ENCODE data around the gene LRRC8E.

Gene LRRC8E

DNA sequence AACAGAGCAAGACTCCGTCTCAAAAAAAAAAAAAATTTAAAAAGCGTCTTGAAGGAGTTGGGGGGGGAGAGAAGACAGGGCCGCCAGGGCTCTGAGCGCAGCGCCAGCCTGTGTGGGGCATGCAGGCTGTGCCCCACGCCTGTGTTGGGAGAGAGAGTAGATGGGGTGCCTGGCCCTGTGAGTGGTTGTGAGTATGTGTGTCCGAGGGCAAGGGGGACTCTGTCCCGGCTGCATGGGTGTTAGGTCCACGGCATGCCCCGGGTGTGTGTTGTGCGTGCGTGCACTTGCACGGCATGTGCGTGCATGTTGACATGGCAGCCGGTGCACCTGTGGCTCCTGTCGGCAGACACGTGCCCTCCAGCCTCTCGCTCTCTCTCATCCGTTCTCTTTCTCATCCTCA is 18.8 kb downstream of the LRRC8E start:
- no peak overlapping the region for H2AFZ ChIP-seq (ENCODE audit: low read depth, low read length)
- H3K9me3 ChIP-seq (ENCODE audit: low read length), result no peaks in the 10 kb centered on the region
- no peak overlapping the region for H3K4me3 ChIP-seq (ENCODE audit: low read length)
- H3K27me3 ChIP-seq (ENCODE audit: insufficient read depth, low read length), result no peaks in the 10 kb centered on the region
- peaks cover 20% of the 10 kb centered on the region for H3K4me1 ChIP-seq (ENCODE audit: insufficient read depth, low read length)
- H3K36me3 ChIP-seq (ENCODE audit: insufficient read depth, low read length), result peaks cover 29% of the 10 kb centered on the region

DNA sequence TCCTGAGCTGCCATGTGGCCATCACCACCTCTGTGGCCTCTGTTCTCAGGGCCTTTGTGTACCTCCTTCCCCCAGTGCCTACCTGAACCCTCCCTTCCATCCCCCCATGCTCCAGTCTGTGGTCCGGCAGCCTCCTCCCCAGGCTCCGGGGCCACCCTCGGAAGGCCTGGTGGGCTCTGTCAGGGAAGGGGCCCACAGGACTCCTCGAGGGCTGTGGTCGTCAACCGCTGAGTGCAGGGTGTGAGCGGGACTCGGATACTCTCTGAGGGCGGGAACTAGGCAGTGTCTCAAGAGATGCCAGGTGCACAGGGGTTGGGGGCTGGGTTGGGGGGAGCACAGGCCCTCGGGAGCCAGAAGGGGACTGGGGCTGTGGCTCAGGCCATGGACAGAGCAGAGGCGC is 19.2 kb downstream of the LRRC8E start:
- peaks cover 32% of the 10 kb centered on the region for H3K36me3 ChIP-seq (ENCODE audit: insufficient read depth, low read length)
- no peak overlapping the region for H2AFZ ChIP-seq (ENCODE audit: low read depth, low read length)
- no peaks in the 10 kb centered on the region for H3K27me3 ChIP-seq (ENCODE audit: insufficient read depth, low read length)
- peaks cover 20% of the 10 kb centered on the region for H3K4me1 ChIP-seq (ENCODE audit: insufficient read depth, low read length)
- H3K9me3 ChIP-seq (ENCODE audit: low read length), result no peaks in the 10 kb centered on the region
- no peak overlapping the region for H3K4me3 ChIP-seq (ENCODE audit: low read length)

DNA sequence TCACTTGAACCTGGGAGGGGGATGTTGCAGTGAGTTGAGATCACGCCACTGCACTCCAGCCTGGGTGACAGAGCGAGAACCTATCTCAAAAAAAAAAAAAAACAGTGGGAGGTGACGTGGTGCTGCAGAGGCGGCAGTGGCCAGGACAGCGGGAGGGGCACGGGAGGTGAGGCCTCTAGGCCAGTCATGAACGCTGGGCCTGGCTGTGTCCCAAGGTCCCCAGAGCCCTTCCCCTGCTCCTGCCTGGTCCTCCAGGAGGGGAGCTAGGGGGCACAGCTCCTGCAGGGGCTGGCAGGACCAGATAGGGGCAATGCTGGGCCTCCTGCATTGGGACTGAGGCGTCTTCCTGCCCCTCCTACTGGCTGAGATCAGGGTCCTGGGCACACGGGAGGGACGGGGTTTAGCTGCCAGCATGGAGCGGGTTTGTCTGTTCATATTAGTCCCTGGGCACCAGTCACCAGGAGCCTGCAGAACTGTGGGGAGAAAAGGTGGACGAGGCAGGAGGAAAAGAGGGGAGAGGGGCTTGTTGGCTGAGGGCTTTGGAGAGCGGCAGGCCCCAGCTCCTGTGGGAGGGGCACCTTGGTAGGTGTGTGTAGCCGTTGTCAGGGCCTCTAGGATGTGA is 19.9 kb downstream of the LRRC8E start:
- Histone ChIP-seq H3K27me3 (ENCODE audit: insufficient read depth, low read length) (no peaks in the 10 kb centered on the region), H3K9me3 (ENCODE audit: low read length) (no peaks in the 10 kb centered on the region), H3K4me3 (ENCODE audit: low read length) (no peak overlapping the region), H3K36me3 (ENCODE audit: insufficient read depth, low read length) (peaks cover 35% of the 10 kb centered on the region), H2AFZ (ENCODE audit: low read depth, low read length) (no peak overlapping the region), H3K4me1 (ENCODE audit: insufficient read depth, low read length) (peaks cover 14% of the 10 kb centered on the region)

DNA sequence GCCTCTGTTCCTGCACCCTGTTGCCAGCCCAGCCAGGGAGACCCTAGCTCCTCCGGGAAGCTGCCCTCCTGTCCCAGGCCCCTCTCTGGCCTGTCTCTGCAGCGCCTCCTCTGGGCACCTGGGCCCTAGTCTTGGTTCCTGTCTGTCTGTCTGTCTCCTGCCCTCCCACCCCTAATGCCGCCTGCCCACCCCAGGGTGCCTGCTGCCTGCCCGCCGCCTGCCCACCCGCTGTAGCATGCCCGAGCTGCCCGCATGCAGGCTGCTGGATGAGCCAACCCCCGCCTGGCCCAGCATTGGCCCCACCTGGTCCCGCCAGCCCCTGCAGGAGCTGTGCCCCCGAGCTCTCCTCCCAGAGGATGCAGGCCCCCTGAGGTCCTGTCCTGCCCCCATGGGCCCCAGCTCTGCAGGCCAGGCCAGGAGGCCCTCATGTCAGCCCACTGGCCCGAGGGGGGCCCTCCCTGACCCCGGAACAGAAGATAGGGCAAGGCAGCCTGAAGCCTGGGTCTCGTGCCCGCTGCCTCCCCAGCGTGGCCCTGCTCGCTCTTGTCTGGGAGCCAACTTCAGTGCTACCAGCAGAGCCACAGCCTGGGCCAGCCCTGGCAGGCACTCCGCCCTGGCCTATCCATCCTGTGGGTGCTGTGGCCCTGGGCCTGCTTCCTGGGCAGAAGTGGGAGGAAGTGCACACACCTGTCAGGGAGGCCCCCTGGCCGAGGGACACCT is 20.6 kb downstream of the LRRC8E start:
- H3K4me3 ChIP-seq (ENCODE audit: low read length), result no peak overlapping the region
- no peak overlapping the region for H2AFZ ChIP-seq (ENCODE audit: low read depth, low read length)
- peaks cover 35% of the 10 kb centered on the region for H3K36me3 ChIP-seq (ENCODE audit: insufficient read depth, low read length)
- H3K4me1 ChIP-seq (ENCODE audit: insufficient read depth, low read length), result peaks cover 14% of the 10 kb centered on the region
- H3K9me3 ChIP-seq (ENCODE audit: low read length), result no peaks in the 10 kb centered on the region
- no peaks in the 10 kb centered on the region for H3K27me3 ChIP-seq (ENCODE audit: insufficient read depth, low read length)

DNA sequence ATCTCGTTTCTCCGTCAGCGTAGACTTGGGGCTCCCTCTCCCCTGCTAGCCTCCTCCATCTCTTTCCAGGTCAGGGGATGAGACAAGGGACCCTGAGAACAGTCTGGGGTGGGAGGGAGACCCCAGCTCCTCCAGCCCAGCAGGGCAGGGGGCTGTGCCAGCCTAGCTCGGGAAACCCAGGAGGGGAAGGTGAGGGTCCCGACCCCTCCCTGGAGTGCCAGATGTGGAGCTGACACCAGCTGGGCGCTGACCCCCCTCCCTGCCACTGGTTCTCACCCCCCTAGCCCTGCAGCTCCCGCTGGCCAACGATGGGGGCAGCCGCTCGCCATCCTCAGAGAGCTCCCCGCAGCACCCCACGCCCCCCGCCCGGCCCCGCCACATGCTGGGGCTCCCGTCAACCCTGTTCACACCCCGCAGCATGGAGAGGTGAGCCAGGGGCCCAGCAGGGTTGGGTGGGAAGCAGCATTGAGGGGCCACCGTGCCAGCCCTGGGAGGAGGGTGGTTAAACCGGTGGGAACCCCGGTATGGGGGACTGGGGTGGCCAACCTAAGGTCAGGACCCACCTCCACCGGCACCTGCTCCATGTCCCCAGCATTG is 21.3 kb downstream of the LRRC8E start:
- peaks cover 2% of the 10 kb centered on the region for H3K27me3 ChIP-seq (ENCODE audit: insufficient read depth, low read length)
- no peaks in the 10 kb centered on the region for H3K9me3 ChIP-seq (ENCODE audit: low read length)
- H3K36me3 ChIP-seq (ENCODE audit: insufficient read depth, low read length), result peaks cover 35% of the 10 kb centered on the region
- H3K4me1 ChIP-seq (ENCODE audit: insufficient read depth, low read length), result peaks cover 12% of the 10 kb centered on the region
- H3K4me3 ChIP-seq (ENCODE audit: low read length), result no peak overlapping the region
- no peak overlapping the region for H2AFZ ChIP-seq (ENCODE audit: low read depth, low read length)

DNA sequence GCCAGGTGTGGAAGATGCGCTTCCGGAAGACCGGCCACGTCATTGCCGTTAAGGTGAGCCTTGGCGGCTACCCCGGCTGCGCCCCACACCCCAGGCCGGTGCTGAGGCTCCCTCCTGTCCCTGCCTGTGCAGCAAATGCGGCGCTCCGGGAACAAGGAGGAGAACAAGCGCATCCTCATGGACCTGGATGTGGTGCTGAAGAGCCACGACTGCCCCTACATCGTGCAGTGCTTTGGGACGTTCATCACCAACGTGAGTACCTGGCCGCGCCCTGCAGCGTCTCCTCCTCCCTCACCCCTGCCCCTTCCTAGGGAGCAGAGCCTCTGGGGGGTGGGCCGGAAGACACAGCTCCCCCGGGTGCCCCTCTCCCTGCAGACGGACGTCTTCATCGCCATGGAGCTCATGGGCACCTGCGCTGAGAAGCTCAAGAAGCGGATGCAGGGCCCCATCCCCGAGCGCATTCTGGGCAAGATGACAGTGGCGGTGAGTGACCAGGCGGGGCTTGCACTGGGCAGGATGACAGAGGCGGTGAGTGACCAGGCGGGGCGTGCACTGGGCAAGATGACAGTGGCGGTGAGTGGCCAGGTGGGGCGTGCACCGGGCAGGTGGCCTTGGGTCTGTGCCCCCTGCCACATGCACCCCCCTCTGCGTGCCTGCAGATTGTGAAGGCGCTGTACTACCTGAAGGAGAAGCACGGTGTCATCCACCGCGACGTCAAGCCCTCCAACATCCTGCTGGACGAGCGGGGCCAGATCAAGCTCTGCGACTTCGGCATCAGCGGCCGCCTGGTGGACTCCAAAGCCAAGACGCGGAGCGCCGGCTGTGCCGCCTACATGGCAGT is 22.2 kb downstream of the LRRC8E start:
- no peak overlapping the region for H2AFZ ChIP-seq (ENCODE audit: low read depth, low read length)
- no peaks in the 10 kb centered on the region for H3K9me3 ChIP-seq (ENCODE audit: low read length)
- peaks cover 35% of the 10 kb centered on the region for H3K36me3 ChIP-seq (ENCODE audit: insufficient read depth, low read length)
- H3K27me3 ChIP-seq (ENCODE audit: insufficient read depth, low read length), result peaks cover 9% of the 10 kb centered on the region
- no peak overlapping the region for H3K4me3 ChIP-seq (ENCODE audit: low read length)
- H3K4me1 ChIP-seq (ENCODE audit: insufficient read depth, low read length), result peaks cover 3% of the 10 kb centered on the region

DNA sequence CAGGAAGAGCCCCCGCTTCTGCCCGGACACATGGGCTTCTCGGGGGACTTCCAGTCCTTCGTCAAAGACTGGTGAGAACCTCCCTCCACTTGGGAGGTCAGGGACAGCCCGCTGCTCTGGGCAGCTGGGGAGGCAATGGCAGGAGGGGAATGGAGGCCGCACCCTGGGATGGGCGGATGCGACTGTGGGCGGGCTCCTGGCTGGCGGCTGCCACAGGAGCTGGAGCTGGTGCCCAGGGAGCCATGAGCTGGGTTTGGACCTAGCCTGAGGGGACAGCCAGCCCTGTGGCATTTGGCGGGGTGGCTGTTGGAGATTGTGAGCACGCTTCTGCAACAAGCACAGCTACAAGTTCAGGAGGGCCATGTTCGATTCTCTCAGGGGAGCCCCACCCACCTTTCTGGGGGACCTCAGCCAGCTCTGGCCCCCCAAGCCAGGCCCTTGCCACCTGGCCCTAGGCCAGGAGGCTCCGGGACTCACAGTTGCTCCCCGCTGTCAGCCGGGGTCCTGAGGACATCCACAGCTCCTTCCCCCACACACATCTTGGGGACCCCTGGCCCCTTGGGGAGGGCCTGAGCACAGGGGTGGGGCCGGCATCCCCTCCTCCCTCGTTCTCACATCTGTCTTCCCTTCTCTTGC is 23.3 kb downstream of the LRRC8E start:
- Histone ChIP-seq H3K27me3 (ENCODE audit: insufficient read depth, low read length) (peaks cover 18% of the 10 kb centered on the region), H3K36me3 (ENCODE audit: insufficient read depth, low read length) (peaks cover 33% of the 10 kb centered on the region), H3K4me3 (ENCODE audit: low read length) (no peak overlapping the region), H2AFZ (ENCODE audit: low read depth, low read length) (no peak overlapping the region), H3K4me1 (ENCODE audit: insufficient read depth, low read length) (peaks cover 6% of the 10 kb centered on the region), H3K9me3 (ENCODE audit: low read length) (no peaks in the 10 kb centered on the region)

DNA sequence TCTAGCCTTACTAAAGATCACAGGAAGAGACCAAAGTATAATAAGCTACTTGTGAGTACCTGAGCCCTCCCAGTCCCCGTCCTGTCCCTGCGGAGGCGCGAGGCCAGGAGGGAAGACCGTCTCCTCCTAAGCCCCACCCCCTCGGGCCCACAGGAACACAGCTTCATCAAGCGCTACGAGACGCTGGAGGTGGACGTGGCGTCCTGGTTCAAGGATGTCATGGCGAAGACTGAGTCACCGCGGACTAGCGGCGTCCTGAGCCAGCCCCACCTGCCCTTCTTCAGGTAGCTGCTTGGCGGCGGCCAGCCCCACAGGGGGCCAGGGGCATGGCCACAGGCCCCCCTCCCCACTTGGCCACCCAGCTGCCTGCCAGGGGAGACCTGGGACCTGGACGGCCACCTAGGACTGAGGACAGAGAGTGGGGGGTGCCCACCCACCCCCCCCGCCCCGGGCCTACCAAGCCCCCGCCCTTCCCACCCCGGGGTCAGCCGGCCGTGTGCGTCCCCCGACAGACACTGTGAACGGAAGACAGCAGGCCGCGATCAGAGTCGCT is 23.9 kb downstream of the LRRC8E start:
- Histone ChIP-seq H3K4me3 (ENCODE audit: low read length) (no peak overlapping the region), H3K4me1 (ENCODE audit: insufficient read depth, low read length) (peaks cover 11% of the 10 kb centered on the region), H3K36me3 (ENCODE audit: insufficient read depth, low read length) (peaks cover 33% of the 10 kb centered on the region), H3K9me3 (ENCODE audit: low read length) (no peaks in the 10 kb centered on the region), H2AFZ (ENCODE audit: low read depth, low read length) (no peak overlapping the region), H3K27me3 (ENCODE audit: insufficient read depth, low read length) (peaks cover 21% of the 10 kb centered on the region)

DNA sequence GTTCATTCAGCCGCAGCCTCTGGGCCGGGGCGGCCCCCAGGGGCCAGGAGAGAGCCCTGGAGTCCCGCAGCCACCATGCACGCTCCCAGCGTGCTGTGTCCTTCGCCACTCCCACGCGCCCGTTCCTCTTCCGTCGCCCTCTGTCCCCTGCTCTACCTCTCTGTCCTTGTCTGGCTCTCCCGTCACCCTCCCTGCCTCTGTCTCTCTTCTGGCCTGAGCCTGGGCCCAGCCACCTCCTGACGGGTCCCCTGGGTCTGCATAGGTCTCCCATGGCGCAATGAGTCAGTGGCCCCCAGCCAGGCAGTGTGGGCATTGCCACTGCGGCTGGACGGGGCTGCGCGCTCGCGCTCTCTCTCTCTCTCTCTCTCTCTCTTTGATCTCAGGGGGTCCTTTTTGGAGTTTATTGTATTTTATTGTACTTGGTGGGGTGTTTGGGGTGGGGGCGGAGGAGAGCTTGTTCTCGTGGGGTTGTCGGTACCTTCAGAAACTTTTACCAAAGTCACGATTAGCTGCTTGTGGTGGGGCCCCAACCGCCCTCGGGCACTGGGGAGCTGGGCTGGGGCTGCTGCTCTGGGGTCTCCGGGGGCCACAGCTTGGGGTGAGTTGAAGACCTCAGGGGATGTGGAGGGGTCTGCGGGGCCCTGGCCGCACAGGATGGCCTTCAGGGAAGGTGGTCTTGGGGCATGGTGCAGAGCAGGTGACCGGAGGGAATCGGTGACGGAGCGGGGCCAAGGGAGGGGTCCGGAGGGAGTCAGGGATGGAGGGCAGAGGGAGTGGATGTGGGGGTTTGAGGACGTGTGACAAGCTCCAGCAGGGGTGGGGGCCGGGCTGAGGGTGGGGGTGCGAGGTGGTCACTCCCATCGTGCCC is 24.6 kb downstream of the LRRC8E start:
- Histone ChIP-seq H2AFZ (ENCODE audit: low read depth, low read length) (no peak overlapping the region), H3K9me3 (ENCODE audit: low read length) (no peaks in the 10 kb centered on the region), H3K27me3 (ENCODE audit: insufficient read depth, low read length) (peaks cover 24% of the 10 kb centered on the region)

DNA sequence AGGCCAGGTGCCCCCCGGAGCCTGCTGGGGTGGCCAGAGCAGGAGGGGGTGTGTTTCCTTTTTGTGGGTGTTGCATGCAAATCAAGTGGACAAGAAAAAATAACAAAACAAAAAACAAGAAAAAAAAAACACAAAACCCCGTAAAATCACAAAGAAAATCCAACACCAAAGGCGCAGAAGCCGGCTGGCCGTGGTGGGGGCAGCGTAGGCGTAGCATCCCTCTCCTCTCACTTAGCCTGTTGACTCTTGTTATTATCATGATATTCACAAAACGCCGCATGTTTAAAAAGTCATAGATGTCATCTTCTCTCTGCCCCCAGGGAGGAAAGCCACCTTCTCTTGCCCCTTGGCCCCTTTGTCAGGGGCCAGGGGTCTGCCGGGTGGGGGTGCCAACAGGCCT is 25.3 kb downstream of the LRRC8E start:
- no peaks in the 10 kb centered on the region for H3K9me3 ChIP-seq (ENCODE audit: low read length)
- H3K4me1 ChIP-seq (ENCODE audit: insufficient read depth, low read length), result peaks cover 17% of the 10 kb centered on the region
- peaks cover 24% of the 10 kb centered on the region for H3K27me3 ChIP-seq (ENCODE audit: insufficient read depth, low read length)
- no peak overlapping the region for H3K4me3 ChIP-seq (ENCODE audit: low read length)
- H3K36me3 ChIP-seq (ENCODE audit: insufficient read depth, low read length), result peaks cover 33% of the 10 kb centered on the region
- no peak overlapping the region for H2AFZ ChIP-seq (ENCODE audit: low read depth, low read length)

More for the DNA sequence above, 24.6 kb downstream of the LRRC8E start:
- Histone ChIP-seq H3K4me1 (ENCODE audit: insufficient read depth, low read length) (peaks cover 17% of the 10 kb centered on the region), H3K4me3 (ENCODE audit: low read length) (no peak overlapping the region), H3K36me3 (ENCODE audit: insufficient read depth, low read length) (peaks cover 33% of the 10 kb centered on the region)

DNA sequence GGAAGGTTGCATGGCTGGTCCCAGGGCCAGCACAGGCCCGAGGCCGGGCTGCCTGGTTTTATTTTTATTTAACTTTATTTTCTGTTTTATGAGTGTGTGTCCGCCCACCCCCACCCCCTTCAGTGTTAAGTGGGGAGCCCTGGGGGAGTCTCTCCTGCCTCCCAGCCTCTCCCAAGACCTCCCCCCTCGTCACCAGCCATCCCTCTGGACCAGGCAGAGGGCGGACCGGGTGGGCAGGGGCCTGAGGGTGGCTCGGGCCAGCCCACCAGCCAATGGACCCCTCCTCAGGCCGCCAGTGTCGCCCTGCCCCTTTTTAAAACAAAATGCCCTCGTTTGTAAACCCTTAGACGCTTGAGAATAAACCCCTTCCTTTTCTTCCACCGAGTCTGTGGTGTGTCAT is 25.8 kb downstream of the LRRC8E start:
- Histone ChIP-seq H2AFZ (ENCODE audit: low read depth, low read length) (no peak overlapping the region), H3K27me3 (ENCODE audit: insufficient read depth, low read length) (peaks cover 24% of the 10 kb centered on the region), H3K36me3 (ENCODE audit: insufficient read depth, low read length) (peaks cover 32% of the 10 kb centered on the region), H3K9me3 (ENCODE audit: low read length) (no peaks in the 10 kb centered on the region), H3K4me1 (ENCODE audit: insufficient read depth, low read length) (peaks cover 17% of the 10 kb centered on the region), H3K4me3 (ENCODE audit: low read length) (no peak overlapping the region)

DNA sequence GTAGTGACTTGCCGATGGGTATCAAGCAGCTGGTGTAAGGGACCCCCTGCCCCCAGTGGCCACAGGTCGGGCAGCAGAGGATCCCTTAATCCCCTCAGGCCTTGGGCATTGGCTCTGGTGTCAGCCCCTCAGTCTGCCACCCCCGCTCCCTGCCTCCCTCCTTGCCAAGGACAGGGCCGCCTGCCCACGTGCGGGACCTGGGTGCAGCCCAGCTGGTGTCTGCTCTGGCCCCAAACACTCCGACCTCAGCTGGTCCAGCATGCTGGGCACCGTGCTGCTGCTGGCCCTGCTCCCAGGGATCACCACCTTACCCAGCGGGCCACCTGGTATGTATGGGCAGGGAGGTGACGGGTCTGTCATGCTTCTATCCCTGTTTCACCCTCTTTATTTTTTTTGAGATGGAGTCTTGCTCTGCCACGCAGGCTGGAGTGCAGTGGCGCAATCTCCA is 26.3 kb downstream of the LRRC8E start, which contains the start of gene TGFBR3L:
Gene TGFBR3L (plus strand): TSS at position 233 of the 448 bp plus-strand sequence.
- no peak within 1 kb of the TSS for H3K4me3 ChIP-seq (ENCODE audit: low read length)
- no peaks in the 10 kb centered on the region for H3K9me3 ChIP-seq (ENCODE audit: low read length)
- H2AFZ ChIP-seq (ENCODE audit: low read depth, low read length), result no peak within 1 kb of the TSS
- peaks cover 27% of the 10 kb centered on the region for H3K36me3 ChIP-seq (ENCODE audit: insufficient read depth, low read length)
- peaks cover 19% of the 10 kb centered on the region for H3K4me1 ChIP-seq (ENCODE audit: insufficient read depth, low read length)
- H3K27me3 ChIP-seq (ENCODE audit: insufficient read depth, low read length), result peaks cover 24% of the 10 kb centered on the region
